Measurements from ENCODE around the gene COPZ1. TPM values are rescaled to one million over a fixed set of nuclear protein-coding genes. Genes with fewer than 3 reads are reported as not detected.

Gene COPZ1
- total and polyA plus RNA-seq, 9 of the 15 experiments (the other 6 are each of a cell fraction or from before 2014, with no cell fraction given) = 137 to 487 (median 233) TPM

DNA sequence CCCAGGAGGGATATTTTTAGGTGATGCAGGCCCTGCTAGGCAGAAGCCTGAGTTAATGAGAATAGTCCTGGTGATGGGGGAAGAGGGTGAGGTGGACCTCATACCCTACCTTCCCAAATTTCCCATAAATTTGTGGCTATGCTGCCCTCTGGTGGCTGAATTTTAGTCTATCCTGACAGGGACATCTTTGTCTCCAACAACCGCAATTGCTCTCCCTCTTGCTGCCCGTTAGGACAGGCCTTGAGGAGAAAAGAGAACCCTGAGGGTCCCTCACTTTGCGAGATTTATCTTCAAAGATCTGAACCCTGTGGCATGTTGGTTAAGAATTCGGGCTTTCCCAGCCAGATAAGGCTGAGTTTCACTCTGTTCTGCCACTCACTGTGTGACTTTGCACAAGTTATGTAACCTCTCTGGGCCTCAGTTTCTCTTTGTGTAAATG is 69.4 kb downstream of the COPZ1 start (continued):
- no peak for TF ChIP-seq ZNF407 (IDR thresholded peaks at IDR 0.05; ENCODE audit: low read depth)
- TF ChIP-seq ZNF586 (CRISPR knock-in tag; conservative IDR thresholded peaks at IDR 0.05) = no peak
- no peak for TF ChIP-seq FIP1L1 (IDR thresholded peaks at IDR 0.05; ENCODE audit: low read depth, low read length, poor library complexity, severe bottlenecking)
- TF ChIP-seq E2F6 (IDR thresholded peaks at IDR 0.05; ENCODE audit: borderline replicate concordance in 1 of 2, extremely low read depth in 1 of 2, insufficient read depth in 1 of 2, insufficient read length in 1 of 2, low read depth in 1 of 2, low read length in 1 of 2, poor library complexity in 1 of 2, severe bottlenecking in 1 of 2) = no peak
- TF ChIP-seq RNF219 (CRISPR knock-in tag; IDR thresholded peaks at IDR 0.05) = no peak
- TF ChIP-seq, protein P1, sequence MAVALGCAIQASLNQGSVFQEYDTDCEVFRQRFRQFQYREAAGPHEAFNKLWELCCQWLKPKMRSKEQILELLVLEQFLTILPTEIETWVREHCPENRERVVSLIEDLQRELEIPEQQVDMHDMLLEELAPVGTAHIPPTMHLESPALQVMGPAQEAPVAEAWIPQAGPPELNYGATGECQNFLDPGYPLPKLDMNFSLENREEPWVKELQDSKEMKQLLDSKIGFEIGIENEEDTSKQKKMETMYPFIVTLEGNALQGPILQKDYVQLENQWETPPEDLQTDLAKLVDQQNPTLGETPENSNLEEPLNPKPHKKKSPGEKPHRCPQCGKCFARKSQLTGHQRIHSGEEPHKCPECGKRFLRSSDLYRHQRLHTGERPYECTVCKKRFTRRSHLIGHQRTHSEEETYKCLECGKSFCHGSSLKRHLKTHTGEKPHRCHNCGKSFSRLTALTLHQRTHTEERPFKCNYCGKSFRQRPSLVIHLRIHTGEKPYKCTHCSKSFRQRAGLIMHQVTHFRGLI (CRISPR knock-in tag; IDR thresholded peaks at IDR 0.05) = no peak
- TF ChIP-seq NUFIP1 (IDR thresholded peaks at IDR 0.05; ENCODE audit: partially characterized antibody) = no peak
- TF ChIP-seq ZNF431 (CRISPR knock-in tag; IDR thresholded peaks at IDR 0.05) = no peak
- TF ChIP-seq DMBX1 (CRISPR knock-in tag; IDR thresholded peaks at IDR 0.05; ENCODE audit: borderline replicate concordance) = no peak
- no peak for TF ChIP-seq ARHGAP35 (IDR thresholded peaks at IDR 0.05; ENCODE audit: partially characterized antibody)
- TF ChIP-seq ZKSCAN1 (IDR thresholded peaks at IDR 0.05; ENCODE audit: low read depth, low read length) = no peak
- no peak for TF ChIP-seq RBFOX2 (IDR thresholded peaks at IDR 0.05; ENCODE audit: low read depth, low read length)
- TF ChIP-seq CREB5 (CRISPR knock-in tag; IDR thresholded peaks at IDR 0.05) = no peak
